HL-60 (cell line): ENCODE measurements around the gene SIVA1.

Experiments
- CTCF ChIP-seq: IDR thresholded peaks from one replicate; pipeline ENCODE4 v1.5.1; 2011; ENCODE audit warnings: low read length, control low read depth, inconsistent platforms; ENCODE audit not compliant: insufficient read depth
- POLR2AphosphoS5 ChIP-seq: IDR thresholded peaks from 2 replicates; pipeline ENCODE4 v1.6.1; 2012; ENCODE audit warnings: low read depth
- SPI1 ChIP-seq: IDR thresholded peaks from 2 replicates; pipeline ENCODE4 v1.6.1; 2012; ENCODE audit warnings: low read depth, mild to moderate bottlenecking, borderline replicate concordance

- TF ChIP-seq SPI1, result no peak
- no peak for TF ChIP-seq CTCF
- TF ChIP-seq POLR2AphosphoS5, result no peak
Measured at GRCh38 chr14:104781271-104782077, 28.5 kb downstream of the SIVA1 start.
